Measurements from ENCODE around the gene KRTAP5-6.

GRCh38 chr11:1719781-1720180 lies 22.8 kb downstream of the KRTAP5-6 start:
- TF ChIP-seq CTCF (IDR thresholded peaks at IDR 0.05), result no peak
- TF ChIP-seq POLR2A (IDR thresholded peaks at IDR 0.05), result no peak
- TF ChIP-seq EP300 (IDR thresholded peaks at IDR 0.05), result no peak
- TF ChIP-seq POLR2AphosphoS5 (IDR thresholded peaks at IDR 0.05), result no peak

All from stomach (tissue), 4 donors.